Activated CD8-positive, alpha-beta T cell treated with anti-CD3 and anti-CD28 coated beads for 36 hours (primary cell): ENCODE results near the gene NMNAT2. TPM values are rescaled to one million over a fixed set of nuclear protein-coding genes. Genes with fewer than 3 reads are reported as not detected.

Experiments used
- ATAC-seq: fragments of 200-7000 bp; cut with Tn5 transposase; one replicate; pipeline ENCODE4 v1.10.0; 2021; ENCODE audit warnings: mild to moderate bottlenecking, moderate library complexity
- CTCF ChIA-PET: fragments of 350-600 bp; sonication (Branson Sonifier 250); formaldehyde crosslinking; loops from one replicate; lab custom pipeline; 2021; ENCODE audit warnings: antibody characterized with exemption; lab: Charles Lee
- POLR2A ChIA-PET: fragments of 350-600 bp; sonication (Branson Sonifier 250); formaldehyde crosslinking; loops from one replicate; lab custom pipeline; 2021; ENCODE audit warnings: antibody characterized with exemption; lab: Charles Lee
- DNase-seq: peaks from one replicate; pipeline ENCODE4 v3.0.0-alpha.2; 2020
- H3K27ac Mint-ChIP-seq: one replicate; pipeline ENCODE4 v1.8.0; 2021; ENCODE audit warnings: mild to moderate bottlenecking, mixed read lengths
- H3K27me3 Mint-ChIP-seq: one replicate; pipeline ENCODE4 v1.8.0; 2021; ENCODE audit warnings: mixed read lengths
- H3K36me3 Mint-ChIP-seq: one replicate; pipeline ENCODE4 v1.8.0; 2021; ENCODE audit warnings: low read depth, mixed read lengths
- H3K4me1 Mint-ChIP-seq: one replicate; pipeline ENCODE4 v1.8.0; 2021; ENCODE audit warnings: low read depth, mixed read lengths
- H3K4me3 Mint-ChIP-seq: one replicate; pipeline ENCODE4 v1.8.0; 2021; ENCODE audit warnings: mild to moderate bottlenecking, moderate library complexity, mixed read lengths
- H3K9me3 Mint-ChIP-seq: one replicate; pipeline ENCODE4 v1.8.0; 2021; ENCODE audit warnings: mixed read lengths
- CTCF ChIP-seq: fragments of 200-600 bp; IDR thresholded peaks from one replicate; pipeline ENCODE4 v1.8.0; 2022; ENCODE audit warnings: antibody characterized with exemption, mild to moderate bottlenecking
- intact Hi-C: fragments of 100-400 bp; cut with micrococcal nuclease; formaldehyde crosslinking; loops from one replicate; pipeline ENCODE4 v1.10.0; 2022
- total RNA-seq, 2 experiments: library from RNA; stranded (reverse); gene quantifications; one replicate each; pipeline ENCODE4 v1.2.3, GENCODE V29; 2021

The NMNAT2 gene
- total RNA-seq, 2 experiments from 2014 or later: not detected

GRCh38 chr1:183331091-183331742 is 87.0 kb downstream of the NMNAT2 start:
- DNase-seq (no peak), ATAC-seq (no peak)
- ChIA-PET POLR2A (no interaction called here), CTCF (no interaction called here)
- H3K27me3 Mint-ChIP-seq: peaks cover 18% of the 10 kb centered on the region
- no peak overlapping the region for H3K4me3 Mint-ChIP-seq
- H3K36me3 Mint-ChIP-seq: no peaks in the 10 kb centered on the region
- TF ChIP-seq CTCF: no peak
- H3K27ac Mint-ChIP-seq: no peak overlapping the region
- H3K9me3 Mint-ChIP-seq: no peaks in the 10 kb centered on the region
- no peaks in the 10 kb centered on the region for H3K4me1 Mint-ChIP-seq
- intact Hi-C loops: no loop called here

GRCh38 chr1:183330335-183330734 is 87.8 kb downstream of the NMNAT2 start:
- intact Hi-C loops: no loop called here
- no peaks in the 10 kb centered on the region for H3K36me3 Mint-ChIP-seq
- H3K4me1 Mint-ChIP-seq: no peaks in the 10 kb centered on the region

GRCh38 chr1:183328371-183328770 is 89.8 kb downstream of the NMNAT2 start:
- H3K36me3 Mint-ChIP-seq: no peaks in the 10 kb centered on the region
- no peaks in the 10 kb centered on the region for H3K9me3 Mint-ChIP-seq
- peaks cover 19% of the 10 kb centered on the region for H3K27me3 Mint-ChIP-seq
- TF ChIP-seq CTCF: no peak
- peaks cover 5% of the 10 kb centered on the region for H3K4me1 Mint-ChIP-seq
- POLR2A ChIA-PET: no interaction called here
- no peak overlapping the region for H3K27ac Mint-ChIP-seq
- no peak overlapping the region for H3K4me3 Mint-ChIP-seq
- DNase-seq: no peak
- CTCF ChIA-PET: no interaction called here
- intact Hi-C loops: no loop called here
- no peak for ATAC-seq

More at GRCh38 chr1:183330335-183330734, 87.8 kb downstream of the NMNAT2 start:
- ATAC-seq (no peak), DNase-seq (no peak)
- ChIA-PET POLR2A (no interaction called here), CTCF (no interaction called here)
- Mint-ChIP-seq H3K27me3 (peaks cover 19% of the 10 kb centered on the region), H3K27ac (no peak overlapping the region), H3K4me3 (no peak overlapping the region), H3K9me3 (no peaks in the 10 kb centered on the region)
- TF ChIP-seq CTCF: no peak

GRCh38 chr1:183327434-183328290 is 90.5 kb downstream of the NMNAT2 start:
- POLR2A ChIA-PET: no interaction called here
- H3K27me3 Mint-ChIP-seq: peaks cover 19% of the 10 kb centered on the region
- no peaks in the 10 kb centered on the region for H3K36me3 Mint-ChIP-seq
- intact Hi-C loops: no loop called here
- DNase-seq (no peak), ATAC-seq (no peak)
- no peaks in the 10 kb centered on the region for H3K9me3 Mint-ChIP-seq
- CTCF ChIA-PET: no interaction called here
- no peak overlapping the region for H3K4me3 Mint-ChIP-seq
- peaks cover 5% of the 10 kb centered on the region for H3K4me1 Mint-ChIP-seq
- no peak for TF ChIP-seq CTCF
- no peak overlapping the region for H3K27ac Mint-ChIP-seq
